ENCODE results near the gene ABI3BP.

ABI3BP gene

DNA sequence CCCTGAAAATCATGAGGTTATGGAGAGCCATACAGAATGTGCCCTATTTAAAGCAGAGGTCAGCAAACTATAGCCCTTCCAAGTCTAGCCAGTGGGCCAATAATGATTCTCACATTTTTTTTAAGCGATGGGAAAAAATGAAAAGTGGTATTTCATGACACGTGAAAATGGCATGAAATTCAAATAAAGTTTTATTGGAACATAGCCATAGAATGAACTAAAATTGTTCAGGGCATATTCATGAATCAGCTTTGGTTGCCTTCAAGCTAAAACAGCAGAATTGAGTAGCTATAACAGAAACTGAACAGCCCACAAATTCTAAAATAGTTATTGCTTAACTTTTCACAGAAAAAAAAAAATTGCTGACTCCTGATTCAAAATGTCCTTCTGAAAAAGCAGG lies 179.4 kb downstream of the ABI3BP start:
- no peak for DNase-seq

DNA sequence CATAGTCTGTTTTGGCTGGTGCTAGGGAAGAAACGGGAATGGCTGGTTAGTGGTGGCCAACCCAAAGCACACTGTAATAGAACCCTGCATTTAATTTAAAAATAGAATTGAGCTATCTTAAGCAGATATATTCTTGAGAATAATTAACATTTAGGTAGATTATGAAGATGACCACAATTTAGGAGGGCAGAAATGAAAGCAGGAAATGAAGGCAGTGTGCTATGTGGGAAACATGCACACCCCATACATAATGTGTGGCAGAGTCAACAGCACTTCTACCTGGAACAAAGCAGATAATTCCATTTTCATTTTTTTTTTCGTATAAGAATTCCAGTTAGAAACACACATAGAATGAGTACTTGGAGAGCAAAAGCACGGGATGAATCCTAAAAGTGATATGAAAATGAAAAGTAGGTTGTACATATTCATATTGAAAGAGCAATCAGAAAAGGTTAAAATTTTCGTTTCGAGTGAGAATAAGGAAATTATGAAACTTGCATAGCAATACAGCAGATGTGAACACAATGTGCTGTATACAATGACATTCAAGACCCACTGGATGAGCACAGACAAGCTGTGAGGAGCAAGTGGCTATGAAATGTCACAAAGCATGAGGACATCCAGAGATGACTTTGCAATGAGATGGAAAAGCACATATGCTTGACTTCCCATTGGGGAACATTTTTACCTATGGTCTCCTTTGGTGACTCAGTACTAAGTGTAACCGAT lies 181.3 kb downstream of the ABI3BP start:
- no peak for DNase-seq

DNA sequence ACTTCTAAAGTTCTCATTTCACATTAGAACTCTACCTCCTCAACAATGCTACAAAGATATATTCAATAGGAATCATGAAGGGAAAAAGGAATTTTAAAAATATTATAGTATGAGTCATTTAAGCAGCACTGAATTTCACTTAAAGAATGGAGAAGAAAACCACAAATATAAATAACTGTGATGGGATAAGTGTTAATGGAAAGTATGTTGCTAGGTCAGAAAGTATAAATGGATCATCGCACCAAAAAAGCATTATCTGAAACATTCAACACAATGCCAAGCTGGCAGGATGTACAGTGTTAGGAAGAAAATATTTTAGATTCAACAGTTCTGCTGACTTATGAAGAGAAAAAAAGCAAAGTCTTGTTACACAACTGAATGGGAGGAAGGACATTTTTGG lies 182.6 kb downstream of the ABI3BP start:
- no peak for DNase-seq

DNA sequence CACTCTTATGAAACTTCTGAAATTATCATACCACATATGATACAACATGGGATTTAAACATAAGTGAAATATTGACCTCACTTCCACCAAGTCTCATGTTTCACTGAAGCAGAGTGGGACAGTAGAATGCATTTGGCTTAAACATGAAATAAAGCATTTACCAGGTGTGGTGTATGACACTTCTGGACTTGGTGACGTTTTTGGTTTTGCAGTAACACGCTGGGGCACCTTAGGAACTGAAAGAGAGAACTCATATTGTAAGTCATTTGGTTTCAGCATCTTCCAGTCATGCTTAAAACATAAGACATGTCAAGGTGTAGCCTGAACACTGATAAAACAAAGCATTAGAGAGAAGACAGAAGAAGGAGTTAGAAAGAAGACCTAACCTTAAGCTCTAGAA lies 188.6 kb downstream of the ABI3BP start:
- DNase-seq = no peak

DNA sequence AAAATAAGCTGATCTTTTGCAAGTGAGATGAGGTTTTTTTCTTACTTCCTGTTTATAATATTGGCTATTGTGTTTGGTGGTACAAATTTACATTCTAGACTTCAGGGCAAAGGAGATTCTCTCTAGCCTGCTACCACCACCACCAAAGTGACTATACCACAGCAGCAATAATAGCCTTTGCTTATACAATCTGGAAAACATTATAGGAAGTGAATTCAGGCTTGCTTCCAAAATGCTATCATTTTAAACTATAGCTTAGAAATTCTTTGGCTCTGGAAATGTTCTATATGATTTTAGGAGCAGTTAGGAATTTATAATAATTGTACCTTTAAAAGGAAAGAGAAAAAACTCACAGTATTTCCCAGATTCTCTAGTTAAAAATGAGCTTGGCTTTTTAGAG lies 189.5 kb downstream of the ABI3BP start:
- no peak for DNase-seq

DNA sequence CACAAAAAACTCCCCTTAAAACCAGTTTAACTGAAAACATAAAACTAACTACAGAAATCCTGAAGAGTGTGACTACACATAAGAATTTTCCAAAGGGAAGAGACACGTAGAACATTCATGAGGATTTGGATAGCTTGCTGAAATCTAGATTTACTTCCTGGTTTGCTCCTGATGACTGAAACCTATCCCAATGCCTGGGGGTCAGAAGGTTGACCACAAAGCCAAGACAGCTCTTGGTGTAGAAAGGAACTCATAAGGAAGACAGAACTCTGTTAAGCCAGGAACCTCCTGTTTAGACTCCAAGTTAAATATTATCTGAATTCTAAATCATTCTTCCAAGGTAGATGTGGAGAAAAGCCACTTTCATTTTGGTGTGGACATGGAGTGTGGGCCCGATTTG lies 191.1 kb downstream of the ABI3BP start:
- DNase-seq = no peak

DNA sequence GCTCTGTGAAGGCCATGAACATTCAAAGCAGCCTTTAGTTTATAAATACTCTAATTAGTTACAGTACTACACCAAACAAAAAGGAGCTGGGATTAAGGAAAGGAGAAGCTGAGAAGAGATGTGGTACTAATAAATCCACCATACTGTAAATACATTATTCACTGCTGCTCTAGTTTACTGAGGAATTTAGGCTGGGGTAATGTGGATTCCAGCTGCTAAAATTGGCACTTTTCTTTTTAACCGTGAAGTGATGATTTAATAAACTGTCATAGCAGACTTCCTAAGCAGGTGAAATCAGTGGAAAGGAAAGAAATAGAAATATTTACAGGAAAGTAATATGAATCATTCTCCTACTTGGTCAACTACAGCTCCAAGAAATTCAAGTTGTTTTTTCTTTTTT lies 195.2 kb downstream of the ABI3BP start:
- no peak for DNase-seq

DNA sequence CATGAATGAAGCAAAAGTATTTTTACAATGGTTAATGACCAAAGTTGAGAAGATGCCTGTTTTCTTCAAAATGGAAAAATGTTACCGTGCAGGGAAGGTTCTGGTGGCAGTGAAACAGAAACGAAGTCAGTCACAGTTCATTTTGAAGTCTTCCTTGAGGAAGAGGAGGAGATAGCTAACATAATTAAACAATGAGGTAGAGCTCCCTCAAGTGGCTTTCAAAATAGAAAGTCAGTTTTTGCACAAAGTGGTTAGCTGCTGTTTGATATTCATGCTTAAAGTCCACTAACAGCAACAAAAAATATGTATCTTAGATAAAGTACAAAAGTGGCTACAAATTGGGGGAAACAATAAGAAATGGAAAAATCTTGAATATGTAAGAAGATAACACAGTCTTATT lies 196.7 kb downstream of the ABI3BP start:
- peak in 1 of 2 donors; percentile 11 for DNase-seq

DNA sequence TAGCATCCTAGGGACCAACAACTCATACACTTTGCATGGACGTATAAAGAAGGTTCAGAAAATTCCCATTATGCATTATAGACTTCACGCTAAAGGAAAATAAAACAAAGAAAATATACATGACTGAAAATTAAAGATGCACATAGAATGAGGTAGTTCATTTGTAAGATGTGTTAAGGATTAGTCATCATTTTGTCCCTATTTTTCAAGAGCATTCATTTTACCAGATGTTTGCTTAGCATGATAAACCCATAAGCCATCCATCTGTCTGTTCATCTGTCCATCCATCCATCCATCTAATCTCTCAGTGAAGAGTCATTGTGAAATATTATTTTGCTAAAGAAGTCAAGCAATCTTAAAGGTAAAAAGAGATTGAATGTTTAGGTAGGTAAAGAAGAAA lies 203.6 kb downstream of the ABI3BP start:
- DNase-seq = no peak

DNA sequence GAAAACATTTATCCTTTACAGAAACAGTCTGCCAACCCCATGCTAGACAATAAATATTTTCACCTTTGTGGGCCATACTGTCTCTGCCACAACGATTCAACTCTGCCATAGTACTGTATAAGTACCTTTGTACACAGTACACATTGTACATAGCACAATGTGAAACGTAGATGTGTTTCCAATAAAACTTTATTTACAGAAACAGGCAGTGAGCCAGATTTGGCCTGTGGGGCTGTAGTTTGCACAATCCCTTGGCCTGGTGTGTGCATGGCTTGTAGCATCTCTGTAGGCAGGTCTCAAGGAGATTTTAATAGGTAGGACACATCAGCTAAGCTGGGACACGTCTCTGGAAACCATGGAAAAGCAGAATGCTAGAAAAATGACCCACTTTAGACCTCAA lies 209.6 kb downstream of the ABI3BP start:
- no peak for DNase-seq

DNA sequence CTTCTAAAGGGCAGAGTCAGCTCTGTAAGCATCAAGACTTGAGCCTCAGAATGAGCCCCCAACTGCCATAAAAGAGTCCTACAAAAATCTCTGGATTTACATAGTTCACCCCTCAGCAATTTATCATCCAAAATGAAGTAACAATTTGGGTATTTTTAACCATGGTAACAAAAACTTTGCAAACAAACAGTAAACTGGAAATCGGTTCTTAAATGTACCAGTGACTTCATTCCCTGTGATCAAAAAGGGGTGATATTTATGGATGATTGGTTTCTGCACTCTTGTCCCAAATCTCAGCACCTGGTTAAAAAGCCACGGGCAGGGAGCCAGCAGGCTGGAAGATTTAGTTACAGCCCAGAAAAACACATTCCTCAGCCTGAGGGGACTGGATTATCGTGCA lies 210.3 kb downstream of the ABI3BP start:
- no peak for DNase-seq

DNA sequence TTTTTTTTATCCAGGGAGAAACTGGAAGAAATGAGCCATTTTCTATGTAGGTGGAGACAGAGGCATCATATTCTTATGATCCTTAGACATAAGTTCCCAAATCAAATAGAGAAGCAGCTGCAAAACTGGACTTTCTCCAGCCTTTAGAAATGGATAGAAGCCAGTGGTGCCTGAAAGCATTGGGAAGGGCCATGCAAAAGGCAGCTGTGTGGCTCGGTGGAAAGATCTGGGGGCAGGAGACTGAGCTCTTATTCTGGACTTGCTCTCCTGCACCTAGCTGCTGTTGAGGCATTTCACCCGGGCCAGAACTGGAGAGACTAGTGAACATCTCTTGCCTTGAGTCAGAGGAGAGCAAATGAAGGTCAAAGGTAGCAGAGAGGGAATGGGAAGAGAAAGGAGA lies 210.9 kb downstream of the ABI3BP start:
- no peak for DNase-seq

DNA sequence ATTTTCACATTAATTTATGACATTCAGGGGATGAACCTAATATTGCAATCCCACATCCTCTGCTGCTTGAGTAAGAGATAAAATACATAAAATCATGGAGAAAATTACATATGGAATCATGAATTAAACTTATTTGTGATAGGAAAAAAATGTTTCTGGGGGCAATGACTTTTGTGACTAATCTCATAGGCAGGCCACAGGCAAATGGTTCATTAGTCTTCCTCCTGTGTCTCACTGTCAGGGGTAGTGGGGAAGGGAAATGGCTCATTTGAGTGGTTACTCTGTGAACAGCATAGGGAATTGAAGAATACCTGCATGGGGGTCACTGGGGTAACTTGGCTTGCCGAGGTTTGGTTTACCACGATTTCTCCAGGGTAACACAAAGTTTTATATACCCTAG lies 211.9 kb downstream of the ABI3BP start:
- DNase-seq = no peak

DNA sequence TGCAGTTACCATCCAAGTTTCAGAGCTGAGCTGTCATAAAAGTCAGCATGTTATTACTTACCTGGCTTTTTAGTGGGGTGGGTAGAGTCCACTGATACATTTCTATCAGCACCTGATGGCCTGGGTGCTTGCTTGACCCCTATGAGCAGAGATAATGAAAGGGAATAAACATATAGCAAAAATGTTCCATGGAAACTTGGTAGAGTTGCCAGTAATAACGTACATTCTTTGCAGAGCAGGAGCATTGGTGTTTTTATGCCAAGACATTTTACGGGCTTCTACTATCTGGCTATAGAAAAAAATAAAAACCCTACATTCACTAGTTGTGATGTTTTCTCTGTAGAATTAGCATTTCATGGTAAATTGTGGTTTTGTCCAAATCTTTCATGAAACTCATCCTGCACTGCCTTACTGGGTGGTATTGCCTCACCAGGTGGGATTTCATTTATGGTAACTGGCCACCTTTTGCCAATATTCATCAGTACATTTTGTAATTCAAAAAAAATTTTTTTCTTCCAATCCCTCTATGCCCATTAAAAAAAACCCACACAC lies 213.1 kb downstream of the ABI3BP start:
- DNase-seq = no peak

DNA sequence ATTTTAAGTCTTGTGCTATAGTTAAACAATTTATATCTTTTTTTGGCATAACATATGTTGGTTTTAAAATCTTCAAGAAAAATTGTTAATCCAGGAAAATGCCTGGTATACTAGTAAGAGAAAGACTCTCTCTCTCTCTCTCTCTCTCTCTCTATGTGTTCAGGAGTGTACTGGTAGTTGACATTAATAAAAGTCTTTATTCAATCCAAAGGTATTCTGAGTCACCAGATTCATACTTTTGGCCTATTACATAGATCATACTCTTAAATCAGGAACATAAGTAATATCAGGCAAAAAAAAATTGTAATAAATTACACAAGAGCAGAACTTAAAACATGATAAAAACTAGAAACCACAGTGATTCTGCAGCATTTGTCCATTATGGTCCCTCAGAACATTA lies 213.7 kb downstream of the ABI3BP start:
- no peak for DNase-seq

DNA sequence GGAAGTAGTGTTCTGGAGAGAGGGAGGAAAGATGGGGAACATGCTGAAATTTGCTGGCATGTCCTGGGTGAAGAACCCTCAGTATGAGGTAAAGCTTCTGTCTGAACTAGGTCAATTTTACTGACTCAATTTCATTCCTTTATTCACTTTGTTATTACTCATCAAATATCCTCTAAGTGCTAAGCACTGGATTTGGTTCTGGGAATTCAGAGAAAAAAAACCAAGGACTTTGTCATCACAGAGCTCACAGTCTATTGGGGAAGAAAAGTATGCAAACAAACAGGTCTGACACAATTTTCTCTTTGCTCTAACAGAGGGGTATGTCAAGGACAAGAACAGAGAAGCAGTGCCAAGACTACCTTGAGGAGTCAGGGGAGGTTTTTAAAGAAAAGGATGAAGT lies 215.9 kb downstream of the ABI3BP start:
- DNase-seq = no peak

DNA sequence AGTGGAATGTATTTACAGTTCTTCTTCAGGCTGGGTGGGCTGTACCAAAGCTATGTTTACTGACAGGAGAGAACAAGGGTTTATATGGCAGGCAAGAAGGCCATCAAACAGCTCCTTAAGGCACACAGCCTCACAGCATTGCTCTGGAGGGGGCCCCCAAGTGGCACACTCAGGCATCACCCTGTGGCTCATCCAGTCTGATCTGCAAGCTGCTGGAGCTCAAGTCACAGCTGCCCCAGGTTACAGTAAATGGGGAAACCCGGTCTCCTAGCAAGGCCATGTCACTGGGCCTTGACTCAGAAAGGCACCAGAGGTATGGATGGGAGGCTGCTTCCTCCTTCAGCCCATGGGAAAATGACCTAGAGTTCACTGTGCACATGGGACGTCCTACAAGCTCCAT lies 216.5 kb downstream of the ABI3BP start:
- DNase-seq = no peak

DNA sequence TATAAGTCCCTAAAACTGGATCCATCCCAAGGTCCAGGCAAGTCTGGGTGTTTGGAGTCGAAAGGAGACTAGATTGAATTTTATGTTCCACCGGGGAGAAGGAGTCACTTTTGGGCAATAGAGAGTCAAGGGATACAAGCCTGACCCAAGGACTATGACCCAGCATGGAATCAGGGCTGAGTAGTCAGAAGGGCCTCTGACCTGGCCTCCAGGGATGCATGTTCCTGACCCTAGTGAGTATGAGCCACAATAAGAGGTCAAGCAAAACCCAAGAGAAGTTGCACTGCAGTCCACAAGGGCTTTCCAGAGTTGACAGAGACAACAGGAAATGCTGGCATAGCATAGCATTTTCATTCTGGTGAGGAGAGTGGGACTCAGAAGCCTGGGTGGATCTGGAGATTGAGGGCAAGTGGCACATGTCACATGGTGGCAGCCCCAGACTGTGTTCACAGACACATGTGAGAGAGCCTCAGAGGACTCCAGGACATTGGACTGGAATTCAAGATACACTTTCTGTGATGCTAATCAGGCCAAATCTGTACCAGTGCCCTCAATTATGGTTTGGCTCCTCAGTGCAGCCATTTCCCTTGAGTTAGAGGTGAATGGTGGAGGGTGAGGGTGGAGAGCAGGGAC lies 217.0 kb downstream of the ABI3BP start:
- no peak for DNase-seq

DNA sequence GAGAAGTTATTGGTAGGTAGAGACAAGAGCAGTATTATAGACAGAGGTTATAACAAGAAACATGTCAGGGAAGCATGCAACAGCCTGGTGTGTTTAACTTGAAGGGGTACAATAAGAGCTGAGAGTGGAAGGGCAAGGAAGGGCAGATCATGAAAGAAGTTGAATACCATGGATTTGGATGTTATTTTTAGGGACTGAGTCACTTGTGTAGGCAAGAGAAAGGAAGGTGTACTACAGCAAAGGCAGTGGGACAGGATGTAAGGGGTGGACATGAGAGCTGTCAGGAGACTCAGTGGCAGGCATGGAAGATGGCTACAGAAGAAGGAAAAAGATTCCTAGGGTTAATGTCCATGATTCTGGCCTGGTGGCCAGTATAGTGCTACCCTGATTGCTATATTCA lies 217.6 kb downstream of the ABI3BP start:
- DNase-seq = no peak

DNA sequence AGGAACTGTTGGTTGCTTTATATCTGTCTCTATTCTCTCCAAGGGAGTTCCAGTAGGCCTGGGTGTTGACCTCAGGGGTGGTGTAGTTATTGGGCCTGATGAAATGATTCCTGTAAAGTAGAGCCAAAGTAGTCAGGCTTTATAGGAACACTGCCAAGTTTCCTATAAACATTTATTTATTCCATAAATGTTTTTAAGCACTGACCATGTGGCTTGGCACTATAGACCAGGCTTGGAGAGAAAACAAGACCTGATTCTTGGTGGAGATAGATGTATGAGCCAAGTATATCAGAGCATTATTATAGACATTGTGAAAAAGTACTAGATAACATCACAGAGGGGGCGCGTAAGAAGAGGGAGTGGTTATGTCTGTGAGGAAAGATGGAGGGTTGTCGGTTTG lies 218.0 kb downstream of the ABI3BP start:
- no peak for DNase-seq

DNA sequence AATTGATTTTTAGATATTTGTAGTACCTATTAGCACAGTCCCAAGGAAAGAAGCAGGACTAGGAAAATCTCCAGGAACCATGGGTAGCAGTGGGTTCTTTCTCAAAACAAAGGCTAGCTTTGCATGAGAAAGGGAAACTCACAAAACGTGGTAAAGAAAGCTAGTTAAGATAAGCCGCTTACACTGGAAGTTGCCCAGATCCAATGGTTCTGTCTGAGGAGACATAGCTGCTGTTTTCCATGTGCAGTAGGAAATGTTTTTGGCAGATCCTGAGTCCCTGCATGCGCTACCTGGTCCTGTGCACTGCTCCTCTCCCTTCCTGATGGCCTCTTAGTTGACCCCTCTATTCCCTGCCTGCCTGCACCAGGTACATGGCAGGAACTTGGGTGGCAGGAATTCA lies 223.5 kb downstream of the ABI3BP start:
- DNase-seq = no peak

DNA sequence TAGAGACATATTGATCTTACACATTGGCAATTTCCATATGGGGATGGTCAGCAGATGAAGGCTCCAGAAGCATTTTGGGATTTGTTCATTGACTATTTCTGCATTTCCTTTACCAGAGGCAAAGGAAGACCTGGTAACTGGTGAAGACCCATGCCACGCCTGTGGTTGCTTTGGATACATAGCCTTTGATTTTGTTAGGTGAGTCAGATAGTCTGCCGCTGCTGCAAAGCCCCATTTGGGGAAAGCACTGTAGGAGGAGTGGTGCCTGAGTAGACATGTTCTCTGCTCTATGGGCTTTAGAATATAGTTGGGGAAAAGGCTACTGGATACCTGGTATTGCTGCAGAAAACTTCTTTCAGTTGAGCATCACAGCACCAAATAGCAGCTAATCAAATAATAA lies 227.2 kb downstream of the ABI3BP start:
- no peak for DNase-seq

DNA sequence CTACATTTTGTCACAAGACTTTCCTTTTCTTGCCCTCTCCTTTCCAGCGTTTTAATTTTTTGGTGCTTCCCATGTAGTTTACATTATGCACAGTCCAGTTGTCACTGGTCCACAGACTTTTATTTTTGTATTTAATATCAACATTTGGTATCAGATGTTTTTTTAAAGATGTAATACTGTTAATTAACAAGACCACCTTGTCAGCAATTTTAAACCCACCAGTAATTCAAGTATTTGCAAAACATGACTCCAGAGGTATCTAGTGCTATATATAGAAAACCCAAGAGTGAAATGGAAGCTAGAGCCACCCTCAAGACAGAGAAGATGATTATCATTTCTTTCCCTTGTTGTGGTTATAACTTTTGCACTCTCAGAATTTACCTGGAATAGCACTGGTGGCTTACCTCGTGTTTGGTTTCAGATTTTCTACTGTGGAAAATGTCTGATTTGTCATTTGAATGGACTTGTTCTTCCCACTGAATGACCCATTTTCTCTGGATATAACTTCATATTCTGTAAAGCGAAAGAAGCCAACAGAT lies 227.7 kb downstream of the ABI3BP start:
- no peak for DNase-seq

DNA sequence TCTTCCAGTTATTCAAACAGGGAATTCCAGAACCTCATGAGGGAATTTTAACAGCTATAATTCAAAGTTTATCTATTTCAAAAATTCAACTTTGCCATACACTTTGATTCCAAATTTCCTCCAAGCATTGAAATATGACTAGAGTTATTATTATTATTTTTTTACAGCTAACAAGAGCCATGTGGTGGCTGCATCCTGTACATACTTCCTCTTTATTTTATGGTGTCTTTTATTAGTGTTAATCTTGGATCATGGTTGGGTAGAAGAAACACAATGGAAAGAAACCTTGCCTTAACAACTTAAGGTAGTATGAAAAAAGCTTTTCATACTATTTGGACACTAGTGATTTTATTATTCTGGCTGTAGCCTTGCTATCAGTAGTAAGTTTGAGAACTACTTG lies 231.3 kb downstream of the ABI3BP start:
- no peak for DNase-seq
